NCI-H510A (cell line): ENCODE data around the gene RASGEF1B.
A peak's percentile ranks its signal among the peaks of the same experiment; 100 is the strongest.

Experiments
- DNase-seq: peaks from one replicate; lab custom pipeline; 2025; lab: John Stamatoyannopoulos, UW

The RASGEF1B gene

GRCh38 chr4:81465406-81466340 is 6.0 kb downstream of the RASGEF1B start:
- DNase-seq: peak; percentile 56

GRCh38 chr4:81460834-81461233 is 10.9 kb downstream of the RASGEF1B start:
- no peak for DNase-seq

- DNase-seq: no peak
Measured at GRCh38 chr4:81460191-81460701, 11.5 kb downstream of the RASGEF1B start.

- no peak for DNase-seq
Measured at GRCh38 chr4:81459228-81459627, 12.5 kb downstream of the RASGEF1B start.

GRCh38 chr4:81457921-81458520 is 13.7 kb downstream of the RASGEF1B start:
- DNase-seq: no peak

GRCh38 chr4:81457345-81457744 is 14.4 kb downstream of the RASGEF1B start:
- DNase-seq: no peak

GRCh38 chr4:81455897-81456296 is 15.8 kb downstream of the RASGEF1B start:
- DNase-seq: no peak

- DNase-seq: no peak
Measured at GRCh38 chr4:81454948-81455347, 16.8 kb downstream of the RASGEF1B start.

GRCh38 chr4:81454499-81454898 is 17.2 kb downstream of the RASGEF1B start:
- no peak for DNase-seq

GRCh38 chr4:81453024-81453423 is 18.7 kb downstream of the RASGEF1B start:
- no peak for DNase-seq

GRCh38 chr4:81452452-81453006 is 19.2 kb downstream of the RASGEF1B start:
- no peak for DNase-seq

- DNase-seq: no peak
Measured at GRCh38 chr4:81449015-81449414, 22.7 kb downstream of the RASGEF1B start.

GRCh38 chr4:81447566-81448229 is 24.0 kb downstream of the RASGEF1B start:
- DNase-seq: no peak

GRCh38 chr4:81446634-81447033 is 25.1 kb downstream of the RASGEF1B start:
- DNase-seq: no peak

GRCh38 chr4:81445196-81445595 is 26.5 kb downstream of the RASGEF1B start:
- DNase-seq: no peak

GRCh38 chr4:81442484-81443085 is 29.1 kb downstream of the RASGEF1B start:
- no peak for DNase-seq

- DNase-seq: no peak
Measured at GRCh38 chr4:81440949-81441348, 30.8 kb downstream of the RASGEF1B start.

- no peak for DNase-seq
Measured at GRCh38 chr4:81436941-81437574, 34.6 kb downstream of the RASGEF1B start.

GRCh38 chr4:81436096-81436495 is 35.6 kb downstream of the RASGEF1B start:
- no peak for DNase-seq

- DNase-seq: no peak
Measured at GRCh38 chr4:81432825-81433224, 38.9 kb downstream of the RASGEF1B start.

GRCh38 chr4:81431971-81432370 is 39.7 kb downstream of the RASGEF1B start:
- no peak for DNase-seq
